ENCODE measurements around the gene KDM4B.

DNA sequence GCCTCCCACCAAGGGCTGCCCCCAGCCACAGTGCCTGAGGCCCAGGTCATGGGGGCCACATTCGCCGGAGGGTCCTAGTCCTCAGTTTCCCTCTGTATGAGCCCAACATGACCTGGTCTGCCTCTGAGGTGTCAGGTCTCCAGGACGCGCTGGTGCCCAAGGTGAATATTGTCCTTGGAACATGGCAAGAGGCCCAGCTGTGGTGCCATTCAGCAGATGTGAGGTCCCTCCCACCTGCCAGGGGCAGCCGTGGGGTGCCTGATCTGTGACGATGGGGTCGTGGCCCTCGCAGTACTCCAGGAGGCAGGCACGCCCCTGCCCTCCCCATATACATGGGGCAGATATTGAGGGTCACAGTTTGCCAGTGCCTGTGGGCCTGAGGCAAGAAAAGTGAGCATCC, 151.9 kb downstream of the KDM4B start:
- TF ChIP-seq, protein P1, sequence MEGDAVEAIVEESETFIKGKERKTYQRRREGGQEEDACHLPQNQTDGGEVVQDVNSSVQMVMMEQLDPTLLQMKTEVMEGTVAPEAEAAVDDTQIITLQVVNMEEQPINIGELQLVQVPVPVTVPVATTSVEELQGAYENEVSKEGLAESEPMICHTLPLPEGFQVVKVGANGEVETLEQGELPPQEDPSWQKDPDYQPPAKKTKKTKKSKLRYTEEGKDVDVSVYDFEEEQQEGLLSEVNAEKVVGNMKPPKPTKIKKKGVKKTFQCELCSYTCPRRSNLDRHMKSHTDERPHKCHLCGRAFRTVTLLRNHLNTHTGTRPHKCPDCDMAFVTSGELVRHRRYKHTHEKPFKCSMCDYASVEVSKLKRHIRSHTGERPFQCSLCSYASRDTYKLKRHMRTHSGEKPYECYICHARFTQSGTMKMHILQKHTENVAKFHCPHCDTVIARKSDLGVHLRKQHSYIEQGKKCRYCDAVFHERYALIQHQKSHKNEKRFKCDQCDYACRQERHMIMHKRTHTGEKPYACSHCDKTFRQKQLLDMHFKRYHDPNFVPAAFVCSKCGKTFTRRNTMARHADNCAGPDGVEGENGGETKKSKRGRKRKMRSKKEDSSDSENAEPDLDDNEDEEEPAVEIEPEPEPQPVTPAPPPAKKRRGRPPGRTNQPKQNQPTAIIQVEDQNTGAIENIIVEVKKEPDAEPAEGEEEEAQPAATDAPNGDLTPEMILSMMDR (IDR thresholded peaks at IDR 0.05), result no peak
- TF ChIP-seq POLR2A (IDR thresholded peaks at IDR 0.05) (no peak), POLR2AphosphoS5 (IDR thresholded peaks at IDR 0.05) (no peak), EP300 (IDR thresholded peaks at IDR 0.05; ENCODE audit: low read depth) (no peak)

All from transverse colon (tissue), 4 donors.